Stimulated activated CD8-positive, alpha-beta memory T cell treated with anti-CD3 and anti-CD28 coated beads, Interleukin-7, amount 100 ng/mL, for 24 hours (primary cell): ENCODE data around the gene UQCC2.

Experiments used
- DNase-seq: peaks from one replicate; pipeline ENCODE4 v3.0.0-alpha.2; 2020; ENCODE audit warnings: low read depth

UQCC2 gene

GRCh38 chr6:33676416-33677142, 34.9 kb downstream of the UQCC2 start:
- no peak for DNase-seq

DNA sequence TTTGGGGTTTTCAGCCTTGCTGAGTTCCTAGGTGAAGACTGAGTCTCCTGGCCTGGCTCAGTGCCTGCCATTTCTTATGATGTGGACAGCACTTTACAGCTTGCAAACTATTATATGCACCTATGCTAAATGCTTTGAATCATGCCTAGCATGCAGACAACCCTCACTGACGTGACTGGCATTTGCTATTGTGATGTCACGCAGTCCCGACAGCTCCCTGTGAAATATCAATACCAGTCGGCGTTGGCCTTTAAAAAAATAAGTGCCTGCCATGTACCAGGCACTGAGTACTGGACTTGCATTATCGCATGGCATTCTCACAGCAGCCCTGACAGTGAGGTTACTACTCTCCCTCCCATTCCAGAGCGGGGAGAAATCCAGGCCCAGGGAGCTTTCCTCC, 35.5 kb downstream of the UQCC2 start:
- DNase-seq, result no peak

DNA sequence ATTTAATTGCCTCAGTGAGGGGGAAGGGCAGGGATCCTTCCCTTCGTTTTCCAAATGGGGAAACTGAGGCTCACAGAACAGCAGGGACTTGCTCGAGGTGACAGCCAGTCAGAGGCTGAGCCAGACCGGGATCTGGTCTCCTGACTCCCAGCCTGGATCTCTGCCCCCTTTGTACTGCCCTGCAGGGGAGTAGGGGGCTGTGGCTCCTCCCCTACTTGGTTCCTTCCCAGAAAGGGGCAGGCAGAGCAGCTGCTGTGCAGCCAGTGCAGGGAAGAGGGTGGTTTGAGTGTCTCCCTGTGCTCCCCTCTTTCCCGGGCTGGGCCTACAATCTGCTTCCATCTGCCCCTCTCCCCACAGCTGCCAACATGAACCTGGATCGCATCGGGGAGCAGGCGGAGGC, 37.6 kb downstream of the UQCC2 start:
- no peak for DNase-seq

GRCh38 chr6:33672808-33673207, 38.7 kb downstream of the UQCC2 start:
- DNase-seq, result no peak

DNA sequence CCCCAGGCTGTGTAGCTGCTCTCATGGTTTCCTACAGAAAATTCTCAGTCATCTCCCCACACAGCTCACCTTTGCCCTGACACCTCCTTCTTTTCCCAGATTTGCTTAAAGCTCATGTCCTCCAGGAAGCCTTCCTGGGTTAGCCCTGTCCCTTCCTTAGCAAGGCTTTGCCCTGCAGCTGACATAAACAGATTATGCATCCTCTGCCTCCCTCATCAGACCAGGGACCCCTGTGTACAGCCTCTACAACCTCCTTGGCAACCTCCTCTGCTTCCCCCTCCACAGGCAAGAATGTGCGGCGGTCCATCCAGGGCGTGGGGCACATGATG, 39.8 kb downstream of the UQCC2 start:
- no peak for DNase-seq

DNA sequence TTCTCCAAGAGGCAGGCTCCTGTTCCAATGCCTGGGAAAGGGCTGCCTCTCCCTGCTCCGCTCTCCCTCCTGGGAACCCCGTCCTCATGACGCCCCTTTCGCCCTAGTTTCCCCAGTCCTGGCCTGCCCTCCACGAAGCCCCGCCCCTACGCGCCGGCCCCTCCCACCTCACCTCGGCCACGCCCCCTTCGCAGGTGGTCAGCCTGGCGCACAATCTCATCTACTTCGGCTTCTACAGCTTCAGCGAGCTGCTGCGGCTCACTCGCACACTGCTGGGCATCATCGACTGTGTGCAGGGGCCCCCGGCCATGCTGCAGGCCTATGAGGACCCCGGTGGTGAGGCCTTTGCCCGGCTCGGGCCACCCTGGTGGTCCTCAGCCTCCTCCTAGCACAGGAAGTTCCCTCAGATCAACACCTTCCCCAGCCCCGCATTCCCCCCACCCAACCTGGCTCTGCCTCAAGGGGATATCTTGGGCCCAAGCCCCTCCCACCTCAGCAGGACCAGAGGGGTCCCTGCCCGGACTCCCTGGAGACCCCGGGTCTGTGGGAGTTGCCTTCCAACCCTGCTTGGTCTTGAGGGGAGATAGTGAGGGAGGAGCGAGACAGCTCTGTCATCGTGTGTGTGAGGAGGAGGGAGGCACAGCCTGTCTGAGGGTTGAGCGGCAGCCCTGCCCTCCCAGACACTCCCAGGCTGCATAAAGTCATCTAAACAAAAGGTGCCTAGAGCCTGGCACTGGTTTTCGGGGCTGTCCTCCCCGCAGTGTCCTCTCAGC, 40.3 kb downstream of the UQCC2 start:
- no peak for DNase-seq

DNA sequence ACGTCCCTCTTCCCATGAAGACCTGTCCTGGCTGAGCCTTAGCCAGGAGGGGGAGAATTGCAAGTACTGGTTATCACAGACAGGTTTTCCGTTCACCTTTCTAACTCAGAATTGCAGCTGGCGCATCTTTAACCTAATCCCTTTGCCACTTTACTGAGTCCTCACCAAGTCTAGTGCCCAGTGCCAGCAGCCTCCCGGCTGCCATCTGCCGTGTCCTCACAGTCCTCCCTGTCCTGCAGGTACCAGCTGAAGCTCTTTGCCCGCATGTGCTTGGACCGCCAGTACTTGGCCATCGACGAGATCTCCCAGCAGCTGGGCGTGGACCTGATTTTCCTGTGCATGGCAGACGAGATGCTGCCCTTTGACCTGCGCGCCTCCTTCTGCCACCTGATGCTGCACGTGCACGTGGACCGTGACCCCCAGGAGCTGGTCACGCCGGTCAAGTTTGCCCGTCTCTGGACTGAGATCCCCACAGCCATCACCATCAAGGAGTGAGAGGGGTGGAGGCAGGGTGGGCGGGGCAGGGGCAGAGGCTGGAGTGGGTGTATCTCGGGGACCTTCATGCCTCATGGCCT, 41.3 kb downstream of the UQCC2 start:
- no peak for DNase-seq

- DNase-seq, result no peak
Observed at GRCh38 chr6:33668914-33669313, 42.6 kb downstream of the UQCC2 start.

DNA sequence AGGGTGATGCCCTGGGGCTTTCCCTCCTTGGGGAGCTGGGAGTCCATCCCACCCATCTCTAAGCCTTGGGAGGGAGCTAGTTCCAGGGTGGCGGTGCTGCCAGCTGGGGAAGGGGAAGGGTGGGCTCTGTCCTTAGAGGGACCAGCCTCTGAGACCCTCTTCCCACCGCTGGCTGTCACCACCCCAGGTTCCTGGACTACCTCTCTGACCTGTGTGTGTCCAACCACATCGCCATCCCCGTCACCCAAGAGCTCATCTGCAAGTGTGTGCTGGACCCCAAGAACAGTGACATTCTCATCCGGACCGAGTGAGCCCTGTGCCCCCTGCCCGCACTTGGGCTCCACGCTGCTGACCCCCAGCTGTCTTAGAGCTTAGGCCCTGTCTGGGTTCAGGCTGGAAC, 43.2 kb downstream of the UQCC2 start:
- DNase-seq, result no peak

- DNase-seq, result no peak
Observed at GRCh38 chr6:33667776-33668175, 43.7 kb downstream of the UQCC2 start.

- no peak for DNase-seq
Observed at GRCh38 chr6:33667072-33667471, 44.4 kb downstream of the UQCC2 start.

DNA sequence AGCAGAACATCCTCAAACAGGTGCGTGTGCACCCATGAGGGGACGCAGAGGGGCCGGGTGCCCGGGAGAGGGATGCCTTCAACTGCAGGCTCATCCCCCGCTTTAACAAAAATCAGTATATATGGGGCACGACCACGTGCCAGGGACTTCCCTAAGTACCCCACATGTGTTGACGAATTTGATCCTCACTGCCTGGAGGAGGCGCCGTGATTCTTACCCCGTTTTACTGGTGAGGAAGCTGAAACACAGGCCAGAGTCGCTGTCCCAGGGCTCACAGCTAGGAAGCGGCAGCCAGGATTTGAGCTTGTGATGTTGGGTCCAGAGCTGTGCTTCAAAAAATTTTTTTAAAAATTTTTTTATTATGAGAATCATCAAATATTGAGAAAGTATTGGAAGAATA, 45.5 kb downstream of the UQCC2 start:
- no peak for DNase-seq

DNA sequence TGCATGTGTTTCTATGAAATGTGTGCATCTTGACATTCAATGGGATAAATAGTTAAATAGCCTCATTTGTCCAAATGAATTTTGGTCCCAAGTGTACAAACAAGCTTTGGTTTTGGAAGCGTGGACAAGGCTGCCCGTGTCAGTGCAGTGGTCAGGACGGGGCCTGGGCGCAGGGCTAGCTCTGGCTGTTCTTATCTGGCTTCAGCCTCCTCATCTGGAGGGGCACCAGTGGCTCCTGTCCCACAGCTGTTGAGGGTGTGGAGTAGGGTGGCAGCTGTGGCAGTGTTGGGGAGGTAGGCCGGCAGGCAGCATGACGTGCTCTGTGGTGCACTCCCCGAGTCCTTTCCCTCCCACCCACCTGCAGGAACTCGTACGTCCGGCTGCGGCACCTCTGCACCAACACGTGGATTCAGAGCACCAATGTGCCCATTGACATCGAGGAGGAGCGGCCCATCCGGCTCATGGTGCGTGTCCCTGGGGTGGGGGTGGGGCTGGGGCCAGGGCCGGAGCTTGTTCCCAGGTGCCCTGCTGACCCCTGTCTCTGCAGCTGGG, 46.9 kb downstream of the UQCC2 start:
- no peak for DNase-seq

- no peak for DNase-seq
Observed at GRCh38 chr6:33663727-33664449, 47.6 kb downstream of the UQCC2 start.

GRCh38 chr6:33663028-33663427, 48.5 kb downstream of the UQCC2 start:
- no peak for DNase-seq

DNA sequence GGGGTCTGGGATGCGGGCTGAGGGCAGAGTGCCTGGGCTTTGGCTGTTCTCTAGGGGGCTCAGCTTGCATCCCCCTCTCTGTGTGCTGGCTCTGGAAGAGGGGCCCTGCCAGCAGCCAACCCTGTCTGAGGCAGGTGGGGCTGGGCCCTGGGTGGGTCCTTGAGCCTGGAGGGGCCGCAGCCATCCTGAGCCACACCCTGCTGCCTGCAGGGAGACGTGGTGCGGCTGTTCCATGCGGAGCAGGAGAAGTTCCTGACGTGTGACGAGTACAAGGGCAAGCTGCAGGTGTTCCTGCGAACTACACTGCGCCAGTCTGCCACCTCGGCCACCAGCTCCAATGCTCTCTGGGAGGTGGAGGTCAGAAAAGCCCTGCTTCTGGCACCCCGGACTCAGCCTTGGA, 49.2 kb downstream of the UQCC2 start:
- DNase-seq, result no peak

DNA sequence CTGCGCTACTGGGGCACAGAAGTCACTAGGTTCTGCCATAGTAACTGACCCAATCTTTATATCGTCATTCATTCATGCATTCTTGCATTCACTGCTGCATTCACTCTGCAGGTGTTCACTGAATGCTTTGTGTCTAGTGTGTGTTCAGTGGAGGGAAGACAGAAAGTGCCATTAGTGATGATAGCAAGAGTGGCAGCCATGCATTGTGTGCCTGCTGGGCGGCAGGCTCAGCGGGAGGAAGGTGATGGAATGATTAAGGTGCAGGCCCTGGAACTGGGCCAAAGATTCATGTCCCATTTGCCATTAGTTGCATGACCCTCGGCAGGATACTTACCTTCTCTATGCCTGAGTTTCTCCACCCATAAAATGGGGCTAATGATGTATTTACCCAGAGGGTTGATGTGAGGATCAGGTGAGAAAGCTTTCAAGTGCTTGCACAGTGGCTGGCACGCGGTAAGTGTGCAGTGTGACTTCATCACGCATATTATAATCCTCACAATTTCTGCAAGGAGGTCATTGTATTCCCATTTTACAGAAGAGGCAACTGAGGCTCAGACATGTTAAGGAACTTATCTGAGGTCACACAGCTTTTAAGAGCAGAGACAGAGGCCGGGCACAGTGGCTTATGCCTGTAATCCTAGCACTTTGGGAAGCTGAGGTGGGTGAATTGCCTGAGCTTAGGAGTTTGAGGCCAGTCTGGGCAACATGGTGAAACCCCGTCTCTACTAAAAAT, 50.2 kb downstream of the UQCC2 start:
- DNase-seq, result no peak

DNA sequence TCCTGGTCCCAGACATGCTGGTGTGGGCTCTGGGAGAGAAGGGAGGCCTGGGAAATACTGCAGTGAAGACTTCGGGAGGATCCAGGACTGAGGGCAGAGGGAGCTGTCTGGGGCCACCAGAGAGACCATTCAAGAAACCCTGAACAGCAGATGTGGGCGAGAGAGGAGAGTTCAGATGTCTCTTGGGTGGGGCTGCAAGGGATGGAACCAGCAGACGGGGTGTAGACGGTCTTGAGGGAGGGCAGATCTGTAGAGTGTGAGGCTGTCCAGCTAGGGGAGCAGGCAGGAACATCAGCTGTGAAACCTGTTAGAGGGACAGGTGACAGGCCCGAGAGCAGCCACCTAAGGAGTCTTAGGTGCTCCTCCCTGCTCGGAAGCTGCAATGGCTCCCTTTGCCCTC, 51.5 kb downstream of the UQCC2 start:
- no peak for DNase-seq

DNA sequence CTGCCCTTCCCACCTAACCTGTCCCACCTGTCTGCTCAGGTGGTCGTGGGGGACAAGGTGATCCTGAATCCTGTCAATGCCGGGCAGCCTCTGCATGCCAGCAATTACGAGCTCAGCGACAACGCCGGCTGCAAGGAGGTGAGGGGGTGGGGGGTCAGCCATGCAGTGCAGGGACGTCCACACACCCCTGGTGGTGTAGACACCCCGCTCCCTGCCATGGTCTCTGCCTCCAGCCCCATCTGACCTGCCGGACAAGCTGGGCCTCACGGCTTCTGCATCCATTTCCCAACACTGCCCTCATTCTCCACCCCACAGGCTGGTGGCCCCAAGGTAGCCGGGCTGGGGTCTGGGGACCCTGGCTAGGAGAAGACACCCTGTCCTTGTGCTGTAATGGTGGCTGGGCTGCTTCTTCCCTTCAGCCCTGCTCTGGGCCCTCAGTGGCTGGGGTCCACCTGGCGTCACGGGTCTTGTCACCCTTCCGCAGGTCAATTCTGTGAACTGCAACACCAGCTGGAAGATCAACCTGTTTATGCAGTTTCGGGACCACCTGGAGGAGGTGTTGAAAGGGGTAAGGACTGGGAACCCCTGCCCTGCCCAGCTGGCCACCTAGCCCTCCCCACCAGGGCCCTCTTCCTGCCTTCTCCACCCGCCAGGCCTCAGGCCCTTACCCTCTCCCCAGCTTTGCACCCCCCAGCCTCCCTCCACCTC, 52.4 kb downstream of the UQCC2 start:
- no peak for DNase-seq

DNA sequence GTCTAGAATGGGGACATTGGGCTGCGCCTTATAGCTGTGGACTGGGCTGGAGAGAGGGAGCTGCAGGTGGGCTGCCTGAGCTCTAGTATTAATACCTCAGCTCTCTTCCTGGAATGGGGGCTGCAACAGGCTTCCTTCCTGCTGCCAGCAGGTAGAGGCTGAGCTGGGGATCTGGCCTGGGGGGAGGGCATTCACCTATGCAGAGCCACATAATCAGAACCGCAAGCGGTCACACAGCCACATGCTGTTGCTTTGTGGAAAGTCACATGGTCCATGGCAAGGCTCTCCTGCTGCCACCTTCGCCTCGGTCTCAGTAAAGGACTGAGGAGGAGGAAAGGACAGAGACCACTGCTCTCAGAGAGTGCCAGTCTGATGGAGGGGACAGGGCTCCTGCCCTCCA, 54.7 kb downstream of the UQCC2 start:
- DNase-seq, result no peak

DNA sequence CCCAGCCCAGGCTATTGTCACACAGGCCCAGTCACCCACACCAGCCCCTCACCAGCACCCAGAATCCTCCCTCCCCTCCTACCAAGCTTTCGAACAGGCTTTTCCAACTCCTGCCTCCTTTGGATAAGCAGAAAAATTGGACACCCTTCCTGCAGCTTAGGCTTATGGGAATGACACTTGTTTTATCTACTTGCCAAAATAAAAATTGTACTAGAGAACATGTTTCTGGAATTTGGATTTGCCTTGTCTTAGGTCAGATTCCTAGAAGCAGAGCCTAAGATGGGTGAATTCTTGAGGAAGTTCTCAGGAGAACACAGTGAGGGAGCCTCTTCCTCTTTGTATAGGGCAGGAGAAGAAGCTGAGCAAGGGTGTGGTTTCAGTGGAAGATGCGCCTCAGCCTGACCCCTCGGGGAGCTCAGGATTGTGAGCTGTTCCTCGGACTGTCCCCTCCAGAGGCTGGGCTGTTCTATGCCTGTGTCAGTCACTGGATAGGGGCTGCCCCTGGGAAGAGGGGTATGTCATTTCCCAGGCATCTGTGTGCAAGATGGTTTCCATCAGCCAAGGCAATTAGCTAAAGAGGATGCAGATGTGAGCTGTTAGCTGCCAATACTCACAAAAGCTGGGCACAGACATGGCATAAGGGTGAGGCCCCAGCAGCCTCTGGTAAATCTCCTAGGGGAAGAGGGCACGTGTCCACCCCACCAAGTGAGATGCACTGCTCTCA, 56.5 kb downstream of the UQCC2 start:
- no peak for DNase-seq
